K562 (cell line): ENCODE measurements around the gene ABCA7. TPM values are rescaled to one million over a fixed set of nuclear protein-coding genes. Genes with fewer than 3 reads are reported as not detected.

Experiments used
- AFF4 ChIP-seq: sonication (generic); formaldehyde crosslinking; IDR thresholded peaks from 2 replicates; pipeline ENCODE4 v1.8.0; 2023; ENCODE audit warnings: mild to moderate bottlenecking, missing genetic modification reagents
- CBX8 ChIP-seq: fragments of 200-600 bp; sonication (generic); IDR thresholded peaks from 2 replicates; pipeline ENCODE4 v1.6.1; 2012; ENCODE audit warnings: borderline replicate concordance, mixed run types, low read depth, mild to moderate bottlenecking, moderate library complexity, mixed read lengths, low read length, control low read depth, inconsistent platforms; ENCODE audit not compliant: poor library complexity, severe bottlenecking; ENCODE audit errors: extremely low read depth
- E4F1 ChIP-seq: fragments of 250-450 bp; sonication (Bioruptor Pico); IDR thresholded peaks from 2 replicates; pipeline ENCODE4 v1.5.0; 2021; ENCODE audit warnings: mild to moderate bottlenecking, borderline replicate concordance
- FOXK1 ChIP-seq: sonication (generic); formaldehyde crosslinking; IDR thresholded peaks from 2 replicates; pipeline ENCODE4 v1.8.0; 2022; ENCODE audit warnings: missing genetic modification reagents, mild to moderate bottlenecking, borderline replicate concordance
- KDM5B ChIP-seq: fragments of 200-600 bp; sonication (generic); IDR thresholded peaks from 2 replicates; pipeline ENCODE4 v1.6.1; 2012; ENCODE audit warnings: low read depth, mild to moderate bottlenecking, moderate library complexity, low read length, control low read depth, inconsistent platforms; ENCODE audit not compliant: insufficient replicate concordance
- NCOR1 ChIP-seq: fragments of 450-650 bp; IDR thresholded peaks from 2 replicates; pipeline ENCODE4 v1.6.1; 2016; ENCODE audit warnings: mild to moderate bottlenecking, moderate library complexity
- NR2C1 ChIP-seq, 2 experiments: fragments of 450-650 bp; IDR thresholded peaks; 2 replicates each; pipeline ENCODE4 v1.6.1; 2017; ENCODE audit warnings: mild to moderate bottlenecking in 2 of 2, antibody characterized with exemption in 1 of 2, inconsistent platforms in 1 of 2, missing compliant biosample characterization in 1 of 2, missing genetic modification characterization in 1 of 2
- SETDB1 ChIP-seq: IDR thresholded peaks from one replicate; pipeline ENCODE4 v1.6.1; 2012; ENCODE audit warnings: low read length, control low read depth, inconsistent platforms
- USF1 ChIP-seq: sonication (generic); formaldehyde crosslinking; IDR thresholded peaks from 2 replicates; pipeline ENCODE4 v1.9.0; 2022; ENCODE audit warnings: mild to moderate bottlenecking, missing genetic modification reagents
- ZFPM2 ChIP-seq: fragments of 250-450 bp; sonication (Bioruptor Pico); IDR thresholded peaks from 2 replicates; pipeline ENCODE4 v1.5.1; 2022; ENCODE audit warnings: mild to moderate bottlenecking
- polyA plus RNA-seq, 8 experiments: library from polyadenylated mRNA; depleted of rRNA in 4 of 8; stranded (reverse) in 5 of 8; unstranded in 3 of 8; fragments of >200 nt; fragmentation: Nextera tagmentation in 2 of 8; fragmentation: Illumina TruSeq in 1 of 8; extraction: Ambion mirVana in 2 of 8; extraction: Trizol in 1 of 8; gene quantifications; 2 replicates each; pipeline versions ENCODE4 v1.2.1 to v1.2.3, GENCODE V29; 2011 to 2014; ENCODE audit warnings: inconsistent platforms in 1 of 8, missing spikeins in 1 of 8
- total RNA-seq, 7 experiments: library from RNA; depleted of rRNA in 6 of 7; stranded (reverse); fragments of >200 nt in 6 of 7; fragmentation: Illumina TruSeq in 2 of 7; extraction: Trizol in 2 of 7; gene quantifications; 2 replicates each; pipeline versions ENCODE4 v1.2.1 to v1.2.3, GENCODE V29; 2011 to 2021; ENCODE audit warnings: low replicate concordance in 1 of 7

Gene ABCA7
- total and polyA plus RNA-seq, 9 of the 15 experiments (the other 6 are each of a cell fraction or from before 2014, with no cell fraction given): 2.3 to 96.1 (median 31.2) TPM

GRCh38 chr19:1019980-1020867 is 19.7 kb upstream of the ABCA7 start (continued):
- TF ChIP-seq SETDB1 (no peak), NR2C1 (IDR thresholded peaks at IDR 0.05) (peak; percentile 93), NR2C1 (tag; IDR thresholded peaks at IDR 0.05) (peak; percentile 95), E4F1 (CRISPR knock-in tag) (no peak), FOXK1 (CRISPR knock-in tag) (peak; percentile 62; the same call in 1 of the 2 replicates), CBX8 (no peak), KDM5B (peak; percentile 56), ZFPM2 (CRISPR knock-in tag) (no peak), AFF4 (CRISPR knock-in tag) (no peak; the same call in 1 of the 2 replicates), NCOR1 (peak; percentile 42; the same call in 1 of the 2 replicates), USF1 (CRISPR knock-in tag) (peak; percentile 24; the same call in 1 of the 2 replicates)
